Measurements from ENCODE around the gene SNAPIN.

DNA sequence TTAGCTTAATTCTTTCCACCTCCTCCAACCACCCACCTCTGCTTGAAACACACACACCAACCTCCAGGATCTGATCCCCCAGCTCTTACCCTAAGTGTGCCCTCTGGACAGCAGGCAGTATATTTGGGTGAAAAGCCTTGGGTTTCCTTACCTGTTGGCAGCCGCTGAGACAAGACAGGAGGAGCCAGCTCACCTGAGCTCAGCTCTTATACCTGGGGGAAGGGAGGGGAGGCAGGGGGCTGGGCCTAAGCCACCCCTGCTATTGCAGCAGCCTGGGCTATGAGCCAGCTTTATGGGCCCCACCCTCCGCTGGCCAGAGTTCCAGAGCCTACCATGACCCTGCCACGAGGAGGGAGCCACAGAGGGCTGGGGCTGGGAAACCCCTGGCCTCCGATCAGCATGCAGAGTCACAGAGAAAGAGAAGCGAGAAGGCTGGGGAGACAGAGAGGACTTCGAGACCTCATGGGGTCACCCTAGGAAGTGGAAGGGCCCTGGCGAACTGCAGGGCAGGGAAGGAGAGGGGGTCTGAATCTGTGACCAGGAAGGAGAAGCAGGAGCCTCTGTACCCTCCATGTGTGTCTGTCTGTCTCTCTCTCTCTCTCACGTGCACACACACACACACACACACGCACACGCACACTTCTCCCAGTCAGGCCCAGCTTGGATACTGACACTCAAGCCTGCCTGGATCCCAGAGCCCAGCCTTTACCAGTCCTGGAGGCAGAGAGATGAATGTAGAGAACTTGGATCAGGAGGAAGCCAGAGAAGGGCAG lies 42.2 kb upstream of the SNAPIN start, which contains the start of gene S100A14:
- TF ChIP-seq, protein P1, sequence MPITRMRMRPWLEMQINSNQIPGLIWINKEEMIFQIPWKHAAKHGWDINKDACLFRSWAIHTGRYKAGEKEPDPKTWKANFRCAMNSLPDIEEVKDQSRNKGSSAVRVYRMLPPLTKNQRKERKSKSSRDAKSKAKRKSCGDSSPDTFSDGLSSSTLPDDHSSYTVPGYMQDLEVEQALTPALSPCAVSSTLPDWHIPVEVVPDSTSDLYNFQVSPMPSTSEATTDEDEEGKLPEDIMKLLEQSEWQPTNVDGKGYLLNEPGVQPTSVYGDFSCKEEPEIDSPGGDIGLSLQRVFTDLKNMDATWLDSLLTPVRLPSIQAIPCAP (CRISPR knock-in tag; IDR thresholded peaks at IDR 0.05; ENCODE audit: borderline replicate concordance), result no peak
- TF ChIP-seq FOXA1 (IDR thresholded peaks at IDR 0.05; ENCODE audit: borderline replicate concordance) (no peak), EZH2 (IDR thresholded peaks at IDR 0.05; ENCODE audit: borderline replicate concordance, low read depth, low read length) (no peak), MYC (IDR thresholded peaks at IDR 0.05; ENCODE audit: low read depth, low read length) (peak; percentile 41; the same call in 1 of the 2 replicates), MYC (CRISPR knock-in tag; IDR thresholded peaks at IDR 0.05; ENCODE audit: borderline replicate concordance, low read depth) (no peak), HDGF (IDR thresholded peaks at IDR 0.05) (no peak), NFYB (IDR thresholded peaks at IDR 0.05; ENCODE audit: extremely low read depth, insufficient read length) (no peak)
- TF ChIP-seq, protein P2, sequence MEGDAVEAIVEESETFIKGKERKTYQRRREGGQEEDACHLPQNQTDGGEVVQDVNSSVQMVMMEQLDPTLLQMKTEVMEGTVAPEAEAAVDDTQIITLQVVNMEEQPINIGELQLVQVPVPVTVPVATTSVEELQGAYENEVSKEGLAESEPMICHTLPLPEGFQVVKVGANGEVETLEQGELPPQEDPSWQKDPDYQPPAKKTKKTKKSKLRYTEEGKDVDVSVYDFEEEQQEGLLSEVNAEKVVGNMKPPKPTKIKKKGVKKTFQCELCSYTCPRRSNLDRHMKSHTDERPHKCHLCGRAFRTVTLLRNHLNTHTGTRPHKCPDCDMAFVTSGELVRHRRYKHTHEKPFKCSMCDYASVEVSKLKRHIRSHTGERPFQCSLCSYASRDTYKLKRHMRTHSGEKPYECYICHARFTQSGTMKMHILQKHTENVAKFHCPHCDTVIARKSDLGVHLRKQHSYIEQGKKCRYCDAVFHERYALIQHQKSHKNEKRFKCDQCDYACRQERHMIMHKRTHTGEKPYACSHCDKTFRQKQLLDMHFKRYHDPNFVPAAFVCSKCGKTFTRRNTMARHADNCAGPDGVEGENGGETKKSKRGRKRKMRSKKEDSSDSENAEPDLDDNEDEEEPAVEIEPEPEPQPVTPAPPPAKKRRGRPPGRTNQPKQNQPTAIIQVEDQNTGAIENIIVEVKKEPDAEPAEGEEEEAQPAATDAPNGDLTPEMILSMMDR (IDR thresholded peaks at IDR 0.05 in 2 of 3, conservative IDR thresholded peaks at IDR 0.05 in 1 of 3; ENCODE audit: insufficient read depth in 2 of 3, low read depth in 1 of 3, low read length in 3 of 3), result no peak

Measured in K562 (cell line).